ENCODE measurements around the gene HNRNPUL1. TPM values are rescaled to one million over a fixed set of nuclear protein-coding genes. Genes with fewer than 3 reads are reported as not detected.

HNRNPUL1 gene
- total and polyA plus RNA-seq, 9 of the 15 experiments (the other 6 are each of a cell fraction or from before 2014, with no cell fraction given), result 7.3 to 211 (median 85.0) TPM

GRCh38 chr19:41239363-41239762 is 24.8 kb upstream of the HNRNPUL1 start (continued):
- TF ChIP-seq FUS (optimal IDR thresholded peaks at IDR 0.05; ENCODE audit: low read depth, low read length), result no peak
- TF ChIP-seq GABPB1 (CRISPR knock-in tag; IDR thresholded peaks at IDR 0.05), result no peak

- H3K79me2 ChIP-seq (ENCODE audit: control insufficient read depth, insufficient read depth, low read length), result no peaks in the 10 kb centered on the region
- 0% methylated on average over 2 of the region's 2 CpGs for WGBS (ENCODE audit: insufficient coverage, low coverage, missing lambda C conversion rate)
- ChIA-PET POLR2A (no interaction called here), CTCF (ENCODE audit: low intra/inter-chr PET ratio) (no interaction called here)
- no peaks in the 10 kb centered on the region for H3K9me3 ChIP-seq (replicated peaks; ENCODE audit: control insufficient read depth, insufficient read depth, low read depth, low read length)
- no peak overlapping the region for H3K9ac ChIP-seq (ENCODE audit: insufficient read depth in 1 of 2, low read depth in 2 of 2, low read length in 2 of 2)
- H2AFZ ChIP-seq (ENCODE audit: low read depth, low read length), result no peak overlapping the region
- ATAC-seq (no peak), DNase-seq (ENCODE audit: extremely low read depth in 1 of 4, low spot score in 3 of 4) (no peak), FAIRE-seq (no peak)
- H3K36me3 ChIP-seq (ENCODE audit: control insufficient read depth, insufficient read depth, low read length), result no peaks in the 10 kb centered on the region
- H3K4me2 ChIP-seq (ENCODE audit: insufficient read depth, low read length), result no peak overlapping the region
- H3K27me3 ChIP-seq (ENCODE audit: control insufficient read depth in 2 of 2, insufficient read depth in 2 of 2, low read length in 2 of 2), result peaks cover 5 to 21% of the 10 kb centered on the region in 2 experiments; a peak in 3 of 5 replicates
- no peak overlapping the region for H3K4me3 ChIP-seq
- no TSS peak for BruUV-seq (replicated peaks)
- intact Hi-C loops (cut with micrococcal nuclease) (no loop called here), in situ Hi-C loops (cut with MboI) (no loop called here)
- H3K9me1 ChIP-seq (ENCODE audit: control insufficient read depth, insufficient read depth, low read length), result peaks cover 2% of the 10 kb centered on the region
- H3K4me1 ChIP-seq (replicated peaks in 1 of 2; ENCODE audit: control insufficient read depth in 2 of 2, insufficient read depth in 2 of 2, low read length in 2 of 2), result peaks cover 0 to 6% of the 10 kb centered on the region in 2 experiments; a peak in 2 of 5 replicates
- no peak overlapping the region for H3K27ac ChIP-seq (ENCODE audit: extremely low read depth, low read depth, low read length)
- no peaks in the 10 kb centered on the region for H4K20me1 ChIP-seq (replicated peaks; ENCODE audit: control insufficient read depth, insufficient read depth, low read length)
- TF ChIP-seq HOXB6 (CRISPR knock-in tag; IDR thresholded peaks at IDR 0.05; ENCODE audit: borderline replicate concordance) (no peak), ZNF778 (CRISPR knock-in tag; IDR thresholded peaks at IDR 0.05) (no peak), HINFP (tag; conservative IDR thresholded peaks at IDR 0.05; ENCODE audit: low read depth) (no peak), E2F3 (CRISPR knock-in tag; IDR thresholded peaks at IDR 0.05) (no peak), TOE1 (IDR thresholded peaks at IDR 0.05; ENCODE audit: borderline replicate concordance) (no peak), TOE1 (CRISPR knock-in tag; IDR thresholded peaks at IDR 0.05; ENCODE audit: borderline replicate concordance, low read depth) (no peak), NCOA1 (IDR thresholded peaks at IDR 0.05; ENCODE audit: low read depth) (no peak), BRCA1 (IDR thresholded peaks at IDR 0.05) (no peak), BRCA1 (CRISPR knock-in tag; IDR thresholded peaks at IDR 0.05) (no peak), SMAD2 (IDR thresholded peaks at IDR 0.05; ENCODE audit: low read depth, low read length) (no peak), ETV1 (tag; conservative IDR thresholded peaks at IDR 0.05; ENCODE audit: low read depth) (no peak), ZFP91 (CRISPR knock-in tag; IDR thresholded peaks at IDR 0.05) (no peak), RBBP5 (IDR thresholded peaks at IDR 0.05; ENCODE audit: borderline replicate concordance, insufficient read depth, low read length, poor library complexity, severe bottlenecking) (no peak), XRCC4 (IDR thresholded peaks at IDR 0.05; ENCODE audit: extremely low read depth, insufficient read depth, insufficient read length) (no peak), MCM3 (IDR thresholded peaks at IDR 0.05) (no peak), ZBTB7A (IDR thresholded peaks at IDR 0.05; ENCODE audit: borderline replicate concordance, control insufficient read depth, low read depth, low read length) (no peak), IRF1 (CRISPR knock-in tag; IDR thresholded peaks at IDR 0.05; ENCODE audit: borderline replicate concordance) (no peak)
Observed at GRCh38 chr19:41239961-41240574, 24.1 kb upstream of the HNRNPUL1 start.

All from K562 (cell line).